Mononuclear cell (primary cell): ENCODE results near the gene ATOSB. TPM values are rescaled to one million over a fixed set of nuclear protein-coding genes. Genes with fewer than 3 reads are reported as not detected.

Experiments
- H3K27me3 ChIP-seq: 2 replicates; pipeline ENCODE4 v1.6.0; 2011; ENCODE audit warnings: low read length, control low read depth; ENCODE audit not compliant: insufficient read depth
- H3K4me1 ChIP-seq: 2 replicates; pipeline ENCODE4 v1.5.1; 2011; ENCODE audit warnings: mild to moderate bottlenecking, low read length, control low read depth; ENCODE audit not compliant: insufficient read depth
- H3K4me3 ChIP-seq: 2 replicates; pipeline ENCODE4 v1.5.1; 2011; ENCODE audit warnings: mild to moderate bottlenecking, low read length, moderate library complexity
- H3K9me3 ChIP-seq: 2 replicates; pipeline ENCODE4 v1.5.1; 2011; ENCODE audit warnings: low read depth, mild to moderate bottlenecking, control low read depth, low read length
- total RNA-seq: library from RNA; depleted of rRNA; stranded (reverse); fragments of >200 nt; gene quantifications from one replicate; pipeline ENCODE4 v1.2.3, GENCODE V29; 2012

Gene ATOSB
- total RNA-seq, 1 donor, result 15.2 TPM

DNA sequence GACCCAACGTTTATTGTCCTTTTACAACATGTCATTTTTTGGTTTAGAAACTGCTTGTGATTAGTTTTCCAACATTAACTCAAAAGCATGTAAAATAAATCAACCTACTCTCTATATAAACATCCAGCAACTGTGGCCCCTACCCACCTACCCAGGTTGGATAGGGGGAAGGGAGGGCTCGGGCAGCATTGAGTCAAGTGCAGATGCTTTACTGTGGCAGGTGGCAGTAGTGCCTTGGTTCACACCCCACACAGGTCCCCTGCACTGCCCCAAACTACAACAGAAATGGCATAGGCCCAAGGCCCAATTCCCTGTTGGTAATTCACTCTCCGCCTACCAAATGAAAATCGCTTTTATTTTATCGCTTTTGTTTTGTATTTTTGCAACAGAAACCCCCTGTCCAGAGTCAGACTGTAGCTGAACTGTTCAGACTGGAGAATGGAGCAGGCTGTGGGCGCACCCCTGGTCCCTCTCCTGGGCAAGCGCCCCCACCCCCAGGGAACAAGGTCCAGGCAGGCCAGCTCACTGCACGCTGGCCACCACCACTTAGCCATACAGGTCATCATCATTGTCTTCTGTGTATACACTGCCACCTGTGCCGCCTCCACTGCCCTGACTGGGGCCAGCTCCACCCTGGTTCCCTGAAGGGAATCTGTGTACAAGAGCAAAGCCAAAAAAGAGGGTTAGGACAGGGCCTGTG lies 58.9 kb downstream of the ATOSB start:
- H3K27me3 ChIP-seq, result no peaks in the 10 kb centered on the region

GRCh38 chr9:35054871-35055644 lies 60.6 kb downstream of the ATOSB start:
- H3K9me3 ChIP-seq, result no peaks in the 10 kb centered on the region
- H3K27me3 ChIP-seq, result no peaks in the 10 kb centered on the region
- no peaks in the 10 kb centered on the region for H3K4me1 ChIP-seq
- H3K4me3 ChIP-seq, result no peak overlapping the region

More for the DNA sequence above, 58.9 kb downstream of the ATOSB start:
- Histone ChIP-seq H3K9me3 (no peaks in the 10 kb centered on the region), H3K4me3 (no peak overlapping the region), H3K4me1 (no peaks in the 10 kb centered on the region)

GRCh38 chr9:35054185-35054835 lies 61.4 kb downstream of the ATOSB start:
- Histone ChIP-seq H3K9me3 (no peaks in the 10 kb centered on the region), H3K4me1 (no peaks in the 10 kb centered on the region), H3K27me3 (no peaks in the 10 kb centered on the region), H3K4me3 (no peak overlapping the region)

Other genes with a start within 250 kb of the ATOSB start
- gene PHF24, start 157.6 kb downstream of the ATOSB start, total RNA-seq, result not detected
- 1.2 TPM for gene DNAJB5, start 126.1 kb downstream of the ATOSB start, total RNA-seq
- gene VCP, start 43.2 kb downstream of the ATOSB start, total RNA-seq, result 166 TPM
- gene FANCG, start 35.9 kb downstream of the ATOSB start, total RNA-seq, result 6.9 TPM
- 8.7 TPM for gene PIGO, start 19.3 kb downstream of the ATOSB start, total RNA-seq
- gene STOML2, start 12.7 kb downstream of the ATOSB start, total RNA-seq, result 23.4 TPM
- gene UNC13B, start 46.1 kb upstream of the ATOSB start, total RNA-seq, result 0.31 TPM